K562 (cell line): ENCODE data around the gene SNX10. TPM values are rescaled to one million over a fixed set of nuclear protein-coding genes. Genes with fewer than 3 reads are reported as not detected.

ENCODE experiments used
- ARHGAP35 ChIP-seq: fragments of 450-650 bp; IDR thresholded peaks from 2 replicates; pipeline ENCODE4 v1.6.1; 2018; ENCODE audit not compliant: partially characterized antibody
- BHLHE40 ChIP-seq: IDR thresholded peaks from 2 replicates; pipeline ENCODE4 v1.6.1; 2011; ENCODE audit warnings: low read length, improper control_type of control experiment
- DEAF1 ChIP-seq: fragments of 450-650 bp; formaldehyde crosslinking; IDR thresholded peaks from 2 replicates; pipeline ENCODE4 v1.4.0; 2020; ENCODE audit warnings: mild to moderate bottlenecking, moderate library complexity
- DIDO1 ChIP-seq: fragments of 450-650 bp; IDR thresholded peaks from 2 replicates; pipeline ENCODE4 v1.6.1; 2016; ENCODE audit warnings: low read depth, missing biosample characterization, missing genetic modification characterization
- GATAD2B ChIP-seq: fragments of 450-650 bp; IDR thresholded peaks from 2 replicates; pipeline ENCODE4 v1.6.1; 2017; ENCODE audit warnings: mild to moderate bottlenecking, borderline replicate concordance
- HDGF ChIP-seq: fragments of 450-650 bp; IDR thresholded peaks from 2 replicates; pipeline ENCODE4 v1.6.1; 2016
- JUNB ChIP-seq: fragments of 450-650 bp; formaldehyde crosslinking; conservative IDR thresholded peaks from 2 replicates; pipeline ENCODE4 v1.4.0; 2020; ENCODE audit warnings: mild to moderate bottlenecking
- KLF1 ChIP-seq: fragments of 450-650 bp; IDR thresholded peaks from 2 replicates; pipeline ENCODE4 v1.6.1; 2016; ENCODE audit warnings: missing genetic modification characterization, missing compliant biosample characterization
- MAZ ChIP-seq, 2 experiments: fragments of 450-650 bp in 1 of 2; sonication (generic) in 1 of 2; formaldehyde crosslinking; IDR thresholded peaks in 1 of 2; conservative IDR thresholded peaks in 1 of 2; 2 replicates each; pipeline versions ENCODE4 v1.4.0 to v1.5.0; 2020; ENCODE audit warnings: mild to moderate bottlenecking in 1 of 2, missing genetic modification reagents in 1 of 2
- OTX1 ChIP-seq: fragments of 450-650 bp; formaldehyde crosslinking; IDR thresholded peaks from 2 replicates; pipeline ENCODE4 v1.4.0; 2022; ENCODE audit warnings: mild to moderate bottlenecking
- PHF8 ChIP-seq: fragments of 200-600 bp; sonication (generic); IDR thresholded peaks from 2 replicates; pipeline ENCODE4 v1.6.1; 2012; ENCODE audit warnings: mixed run types, mild to moderate bottlenecking, inconsistent platforms, low read length, moderate library complexity, borderline replicate concordance
- SAP30 ChIP-seq: fragments of 200-600 bp; sonication (generic); IDR thresholded peaks from 2 replicates; pipeline ENCODE4 v1.6.1; 2012; ENCODE audit warnings: borderline replicate concordance, low read depth, mild to moderate bottlenecking, moderate library complexity, low read length, control low read depth, inconsistent platforms; ENCODE audit not compliant: insufficient read depth, poor library complexity, severe bottlenecking
- ZBTB11 ChIP-seq, 3 experiments: fragments of 200-800 bp in 1 of 3; fragments of 250-450 bp in 1 of 3; fragments of 450-650 bp in 1 of 3; sonication (Bioruptor Pico) in 1 of 3; sonication (Bioruptor generic) in 1 of 3; formaldehyde crosslinking in 1 of 3; IDR thresholded peaks; 2 replicates each; pipeline versions ENCODE4 v1.6.1 to v1.8.0; 2016 to 2022; ENCODE audit warnings: mild to moderate bottlenecking in 2 of 3, missing genetic modification characterization in 2 of 3, missing compliant biosample characterization in 1 of 3, moderate library complexity in 1 of 3
- ZNF551 ChIP-seq: fragments of 250-450 bp; sonication (Bioruptor Pico); IDR thresholded peaks from 2 replicates; pipeline ENCODE4 v1.5.0; 2021; ENCODE audit warnings: mild to moderate bottlenecking, moderate library complexity
- ZNF592 ChIP-seq: fragments of 450-650 bp; IDR thresholded peaks from 2 replicates; pipeline ENCODE4 v1.6.1; 2017; ENCODE audit warnings: antibody characterized with exemption, mild to moderate bottlenecking
- polyA plus RNA-seq, 8 experiments: library from polyadenylated mRNA; depleted of rRNA in 4 of 8; stranded (reverse) in 5 of 8; unstranded in 3 of 8; fragments of >200 nt; fragmentation: Nextera tagmentation in 2 of 8; fragmentation: Illumina TruSeq in 1 of 8; extraction: Ambion mirVana in 2 of 8; extraction: Trizol in 1 of 8; gene quantifications; 2 replicates each; pipeline versions ENCODE4 v1.2.1 to v1.2.3, GENCODE V29; 2011 to 2014; ENCODE audit warnings: inconsistent platforms in 1 of 8, missing spikeins in 1 of 8
- total RNA-seq, 7 experiments: library from RNA; depleted of rRNA in 6 of 7; stranded (reverse); fragments of >200 nt in 6 of 7; fragmentation: Illumina TruSeq in 2 of 7; extraction: Trizol in 2 of 7; gene quantifications; 2 replicates each; pipeline versions ENCODE4 v1.2.1 to v1.2.3, GENCODE V29; 2011 to 2021; ENCODE audit warnings: low replicate concordance in 1 of 7

Gene SNX10
- total and polyA plus RNA-seq, 9 of the 15 experiments (the other 6 are each of a cell fraction or from before 2014, with no cell fraction given), result 6.9 to 16.5 (median 11.5) TPM

- TF ChIP-seq HDGF (no peak), ZBTB11 (CRISPR knock-in tag; IDR thresholded peaks at IDR 0.05) (peak in 1 of 3 experiments; percentile 67; a peak in 2 of 6 replicates), PHF8 (peak; percentile 68; the same call in 1 of the 2 replicates), KLF1 (tag) (no peak), ARHGAP35 (no peak), ZNF592 (peak; percentile 31; the same call in 1 of the 2 replicates), ZNF551 (CRISPR knock-in tag) (no peak), JUNB (CRISPR knock-in tag) (no peak), MAZ (CRISPR knock-in tag; conservative IDR thresholded peaks at IDR 0.05 in 1 of 2, IDR thresholded peaks at IDR 0.05 in 1 of 2) (peak in 1 of 2 experiments; percentile 85; a peak in 3 of 4 replicates), GATAD2B (peak; percentile 81; the same call in 1 of the 2 replicates), SAP30 (no peak), OTX1 (CRISPR knock-in tag) (no peak), DIDO1 (tag) (no peak), BHLHE40 (no peak), DEAF1 (CRISPR knock-in tag) (0 out of 2 replicates have a peak, but pooled peaks have one; percentile 17)
These were observed at the start of gene SNX10 (continued) for GRCh38 chr7:26291699-26292538.
